Measurements from ENCODE around the gene RNF112.

The RNF112 gene

GRCh38 chr17:19385521-19385983 lies 25.5 kb upstream of the RNF112 start:
- no peak for TF ChIP-seq CTCF (conservative IDR thresholded peaks at IDR 0.05; ENCODE audit: low read length)
- no peak for DNase-seq (ENCODE audit: low read depth)
- peak overlapping the region; percentile 86 for H3K4me3 ChIP-seq (ENCODE audit: low read length)

- no peak for TF ChIP-seq CTCF (conservative IDR thresholded peaks at IDR 0.05; ENCODE audit: low read length)
- peak; percentile 88 for DNase-seq (ENCODE audit: low read depth)
- peak overlapping the region; percentile 86 for H3K4me3 ChIP-seq (ENCODE audit: low read length)
Measured at GRCh38 chr17:19386051-19386929, 24.7 kb upstream of the RNF112 start.

GRCh38 chr17:19386974-19387920 lies 23.8 kb upstream of the RNF112 start, which contains the start of gene MFAP4:
MFAP4 (minus strand) TSS chr17:19387190; CDS start chr17:19387155, 35 bp downstream.
- peak within 1 kb of the TSS; percentile 86 for H3K4me3 ChIP-seq (ENCODE audit: low read length)
- DNase-seq (ENCODE audit: low read depth), result peak; percentile 96
- no peak for TF ChIP-seq CTCF (conservative IDR thresholded peaks at IDR 0.05; ENCODE audit: low read length)

GRCh38 chr17:19387921-19388521 lies 23.0 kb upstream of the RNF112 start:
- H3K4me3 ChIP-seq (ENCODE audit: low read length), result no peak overlapping the region
- DNase-seq (ENCODE audit: low read depth), result peak; percentile 90
- TF ChIP-seq CTCF (conservative IDR thresholded peaks at IDR 0.05; ENCODE audit: low read length), result no peak

GRCh38 chr17:19388791-19389785 lies 21.9 kb upstream of the RNF112 start:
- TF ChIP-seq CTCF (conservative IDR thresholded peaks at IDR 0.05; ENCODE audit: low read length), result no peak
- no peak overlapping the region for H3K4me3 ChIP-seq (ENCODE audit: low read length)
- DNase-seq (ENCODE audit: low read depth), result no peak

- DNase-seq (ENCODE audit: low read depth), result no peak
- no peak overlapping the region for H3K4me3 ChIP-seq (ENCODE audit: low read length)
- TF ChIP-seq CTCF (conservative IDR thresholded peaks at IDR 0.05; ENCODE audit: low read length), result no peak
Measured at GRCh38 chr17:19390951-19391350, 20.1 kb upstream of the RNF112 start.

All from AG10803 (cell line).